ENCODE data around the gene DIP2C. TPM values are rescaled to one million over a fixed set of nuclear protein-coding genes. Genes with fewer than 3 reads are reported as not detected.

Gene DIP2C
- polyA plus RNA-seq, 3 donors, result 4.4 to 15.1 (median 10.0) TPM

GRCh38 chr10:511101-511848, 178.2 kb downstream of the DIP2C start:
- no peak overlapping the region for H3K27ac ChIP-seq (ENCODE audit: low read depth, low read length)
- 27 to 30% (median 28%) methylated on average over 21 of the region's 21 CpGs for WGBS, 3 donors

- WGBS, 3 donors, result 77 to 79% (median 77%) methylated on average over 17 of the region's 17 CpGs
Observed at GRCh38 chr10:510415-510881, 179.0 kb downstream of the DIP2C start.

GRCh38 chr10:509361-510102, 179.9 kb downstream of the DIP2C start:
- no peak overlapping the region for H3K27ac ChIP-seq (ENCODE audit: low read depth, low read length)
- WGBS, 3 donors, result 92 to 95% (median 93%) methylated on average over 30 of the region's 30 CpGs

More at GRCh38 chr10:510415-510881, 179.0 kb downstream of the DIP2C start:
- no peak overlapping the region for H3K27ac ChIP-seq (ENCODE audit: low read depth, low read length)

GRCh38 chr10:508726-509125, 180.7 kb downstream of the DIP2C start:
- 93 to 94% (median 93%) methylated on average over 13 of the region's 13 CpGs for WGBS, 3 donors

GRCh38 chr10:507908-508444, 181.5 kb downstream of the DIP2C start:
- H3K27ac ChIP-seq (ENCODE audit: low read depth, low read length), result no peak overlapping the region
- WGBS, 3 donors, result 85 to 91% (median 86%) methylated on average over 12 of the region's 12 CpGs

More at GRCh38 chr10:508726-509125, 180.7 kb downstream of the DIP2C start:
- no peak overlapping the region for H3K27ac ChIP-seq (ENCODE audit: low read depth, low read length)

- WGBS, 3 donors, result 88 to 94% (median 94%) methylated on average over 16 of the region's 16 CpGs
- no peak overlapping the region for H3K27ac ChIP-seq (ENCODE audit: low read depth, low read length)
Observed at GRCh38 chr10:507355-507699, 182.1 kb downstream of the DIP2C start.

- H3K27ac ChIP-seq (ENCODE audit: low read depth, low read length), result no peak overlapping the region
- WGBS, 3 donors, result 93 to 95% (median 94%) methylated on average over 32 of the region's 32 CpGs
Observed at GRCh38 chr10:506451-507354, 182.8 kb downstream of the DIP2C start.

GRCh38 chr10:505419-505818, 184.0 kb downstream of the DIP2C start:
- H3K27ac ChIP-seq (ENCODE audit: low read depth, low read length), result no peak overlapping the region
- 55 to 83% (median 66%) methylated on average over 3 of the region's 3 CpGs for WGBS, 3 donors

- WGBS, 3 donors, result 91 to 94% (median 92%) methylated on average over 14 of the region's 14 CpGs
- H3K27ac ChIP-seq (ENCODE audit: low read depth, low read length), result no peak overlapping the region
Observed at GRCh38 chr10:504806-505205, 184.7 kb downstream of the DIP2C start.

- H3K27ac ChIP-seq (ENCODE audit: low read depth, low read length), result no peak overlapping the region
- WGBS, 3 donors, result 91 to 94% (median 92%) methylated on average over 17 of the region's 17 CpGs
Observed at GRCh38 chr10:504121-504611, 185.3 kb downstream of the DIP2C start.

GRCh38 chr10:501596-501995, 187.9 kb downstream of the DIP2C start:
- H3K27ac ChIP-seq (ENCODE audit: low read depth, low read length), result no peak overlapping the region
- WGBS, 3 donors, result 59 to 64% (median 63%) methylated on average over 8 of the region's 8 CpGs

GRCh38 chr10:500876-501275, 188.6 kb downstream of the DIP2C start:
- no peak overlapping the region for H3K27ac ChIP-seq (ENCODE audit: low read depth, low read length)
- WGBS, 3 donors, result 30 to 70% (median 34%) methylated on average over 2 of the region's 2 CpGs

- 65 to 75% (median 73%) methylated on average over 4 of the region's 4 CpGs for WGBS, 3 donors
- no peak overlapping the region for H3K27ac ChIP-seq (ENCODE audit: low read depth, low read length)
Observed at GRCh38 chr10:499991-500390, 189.5 kb downstream of the DIP2C start.

- 68 to 85% (median 77%) methylated on average over 15 of the region's 15 CpGs for WGBS, 3 donors
- H3K27ac ChIP-seq (ENCODE audit: low read depth, low read length), result no peak overlapping the region
Observed at GRCh38 chr10:498760-499435, 190.6 kb downstream of the DIP2C start.

- H3K27ac ChIP-seq (ENCODE audit: low read depth, low read length), result no peak overlapping the region
- 87 to 98% (median 90%) methylated on average over 6 of the region's 6 CpGs for WGBS, 3 donors
Observed at GRCh38 chr10:497898-498451, 191.5 kb downstream of the DIP2C start.

- WGBS, 3 donors, result 88 to 91% (median 89%) methylated on average over 10 of the region's 10 CpGs
- no peak overlapping the region for H3K27ac ChIP-seq (ENCODE audit: low read depth, low read length)
Observed at GRCh38 chr10:497289-497688, 192.2 kb downstream of the DIP2C start.

- H3K27ac ChIP-seq (ENCODE audit: low read depth, low read length), result no peak overlapping the region
- 91 to 94% (median 91%) methylated on average over 3 of the region's 3 CpGs for WGBS, 3 donors
Observed at GRCh38 chr10:494556-494955, 194.9 kb downstream of the DIP2C start.

Measured in adipose tissue (tissue), 3 donors.